Measurements from ENCODE around the gene SMIM9. TPM values are rescaled to one million over a fixed set of nuclear protein-coding genes. Genes with fewer than 3 reads are reported as not detected.

Gene SMIM9
- total RNA-seq, 1 donor from 2014 or later = not detected

DNA sequence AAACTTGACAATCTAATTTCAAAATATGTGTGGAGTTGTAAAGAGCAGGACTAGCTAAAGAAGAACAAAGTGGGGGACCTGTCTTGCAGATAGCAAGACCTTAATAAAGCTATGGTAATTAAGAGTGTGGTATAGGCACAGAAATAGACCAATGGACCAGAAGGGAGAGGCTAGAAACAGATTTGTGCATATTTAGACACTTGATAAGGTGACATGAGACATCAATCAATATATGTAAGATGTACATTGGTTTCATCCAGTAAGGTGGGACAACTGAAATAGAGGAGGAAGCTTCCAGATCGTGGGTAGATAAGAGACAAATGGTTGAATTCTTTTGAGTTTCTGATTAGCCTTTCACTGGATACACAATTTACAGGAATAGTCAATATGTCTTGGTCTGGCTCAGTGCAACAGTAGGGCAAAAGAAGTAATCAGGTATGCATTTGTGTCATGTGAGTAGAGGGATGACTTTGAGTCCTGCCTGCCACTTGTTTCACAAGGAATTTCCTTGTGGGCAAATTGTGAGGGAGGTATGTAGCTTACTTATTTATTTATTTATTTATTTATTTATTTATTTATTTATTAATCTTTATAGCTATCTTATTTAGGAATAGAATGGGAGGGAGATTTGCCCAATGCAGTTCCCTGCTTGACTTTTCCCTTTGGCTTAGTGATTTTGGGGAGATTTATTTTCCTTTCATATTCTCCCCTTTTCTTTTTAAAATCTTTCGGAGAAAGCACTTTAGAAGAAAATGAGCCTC is 21.9 kb downstream of the SMIM9 start:
- no peaks in the 10 kb centered on the region for H3K4me1 ChIP-seq
- intact Hi-C loops (cut with micrococcal nuclease) = no loop called here
- H3K27me3 ChIP-seq (ENCODE audit: low read depth) = no peaks in the 10 kb centered on the region
- no peaks in the 10 kb centered on the region for H3K36me3 ChIP-seq
- no peak overlapping the region for H3K27ac ChIP-seq (replicated peaks)
- H3K9me3 ChIP-seq (replicated peaks) = no peaks in the 10 kb centered on the region
- DNase-seq = no peak
- H3K4me3 ChIP-seq = no peak overlapping the region
- TF ChIP-seq, protein P1, sequence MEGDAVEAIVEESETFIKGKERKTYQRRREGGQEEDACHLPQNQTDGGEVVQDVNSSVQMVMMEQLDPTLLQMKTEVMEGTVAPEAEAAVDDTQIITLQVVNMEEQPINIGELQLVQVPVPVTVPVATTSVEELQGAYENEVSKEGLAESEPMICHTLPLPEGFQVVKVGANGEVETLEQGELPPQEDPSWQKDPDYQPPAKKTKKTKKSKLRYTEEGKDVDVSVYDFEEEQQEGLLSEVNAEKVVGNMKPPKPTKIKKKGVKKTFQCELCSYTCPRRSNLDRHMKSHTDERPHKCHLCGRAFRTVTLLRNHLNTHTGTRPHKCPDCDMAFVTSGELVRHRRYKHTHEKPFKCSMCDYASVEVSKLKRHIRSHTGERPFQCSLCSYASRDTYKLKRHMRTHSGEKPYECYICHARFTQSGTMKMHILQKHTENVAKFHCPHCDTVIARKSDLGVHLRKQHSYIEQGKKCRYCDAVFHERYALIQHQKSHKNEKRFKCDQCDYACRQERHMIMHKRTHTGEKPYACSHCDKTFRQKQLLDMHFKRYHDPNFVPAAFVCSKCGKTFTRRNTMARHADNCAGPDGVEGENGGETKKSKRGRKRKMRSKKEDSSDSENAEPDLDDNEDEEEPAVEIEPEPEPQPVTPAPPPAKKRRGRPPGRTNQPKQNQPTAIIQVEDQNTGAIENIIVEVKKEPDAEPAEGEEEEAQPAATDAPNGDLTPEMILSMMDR (IDR thresholded peaks at IDR 0.05; ENCODE audit: borderline replicate concordance) = no peak

DNA sequence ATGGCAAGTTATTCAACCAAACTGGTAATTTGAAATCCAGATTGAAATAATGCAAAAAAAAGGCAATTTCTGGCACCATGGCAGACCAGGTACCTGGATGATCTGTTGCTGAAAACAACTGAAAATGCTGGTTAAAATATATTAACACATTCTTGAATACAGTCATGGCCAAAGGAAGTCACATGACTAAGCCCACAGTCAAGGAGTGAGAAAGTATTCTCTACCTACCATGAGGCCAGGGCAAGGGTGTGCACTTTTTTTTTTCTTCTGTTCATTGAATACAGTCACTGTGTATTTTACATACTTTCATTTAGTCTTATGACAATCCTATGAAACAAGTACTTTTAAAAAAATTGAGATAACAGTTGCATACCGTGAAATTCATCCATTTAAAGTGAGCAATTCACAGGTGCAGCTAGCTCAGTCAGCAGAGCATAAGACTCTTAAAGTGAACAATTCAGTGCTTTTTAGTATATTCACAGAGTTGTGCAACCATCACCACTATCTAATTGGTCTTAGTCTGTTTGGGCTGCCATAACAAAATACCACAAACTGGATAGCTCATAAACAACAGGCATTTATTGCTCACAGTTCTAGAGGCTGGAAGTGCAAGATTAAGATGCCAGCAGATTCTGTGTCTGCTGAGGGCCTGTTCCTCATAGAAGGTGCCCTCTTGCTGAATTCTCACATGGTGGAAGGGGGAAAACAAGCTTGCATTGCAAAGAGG is 24.4 kb downstream of the SMIM9 start:
- TF ChIP-seq, protein P1 (IDR thresholded peaks at IDR 0.05; ENCODE audit: borderline replicate concordance) = no peak
- intact Hi-C loops (cut with micrococcal nuclease) = no loop called here
- no peaks in the 10 kb centered on the region for H3K36me3 ChIP-seq
- DNase-seq = no peak
- no peak overlapping the region for H3K4me3 ChIP-seq
- H3K9me3 ChIP-seq (replicated peaks) = no peaks in the 10 kb centered on the region
- no peaks in the 10 kb centered on the region for H3K4me1 ChIP-seq
- H3K27me3 ChIP-seq (ENCODE audit: low read depth) = no peaks in the 10 kb centered on the region
- H3K27ac ChIP-seq (replicated peaks) = no peak overlapping the region

DNA sequence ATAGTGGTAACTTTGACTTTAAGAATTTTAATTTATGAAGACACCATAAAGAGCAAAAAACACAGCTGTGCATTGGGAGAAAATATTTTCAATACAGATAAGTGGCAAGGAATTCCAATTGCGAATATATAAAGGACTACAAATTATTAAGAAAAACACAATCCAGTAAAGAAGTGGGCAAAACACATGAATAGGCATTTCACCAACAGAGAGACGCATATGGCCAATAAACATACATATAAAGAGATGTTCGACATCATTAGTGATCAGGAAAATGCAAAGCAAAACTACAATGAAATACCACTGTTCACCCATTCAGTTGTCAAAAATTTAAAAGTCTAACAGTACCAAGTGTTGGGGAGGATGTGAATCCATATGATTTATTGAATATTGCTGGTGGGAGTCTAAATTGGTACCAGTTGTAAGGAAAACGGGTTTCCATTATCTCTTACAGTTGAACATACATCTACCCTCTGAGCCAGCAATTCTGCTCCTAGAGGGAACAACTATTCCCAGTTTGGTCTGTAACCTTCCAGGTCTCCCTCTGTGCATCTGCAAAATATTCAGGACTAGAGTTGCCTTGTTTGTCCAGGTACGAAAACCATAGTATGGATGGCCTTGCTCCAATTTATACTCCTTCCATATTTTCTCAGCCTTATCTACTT is 27.5 kb downstream of the SMIM9 start:
- Histone ChIP-seq H3K9me3 (replicated peaks) (no peaks in the 10 kb centered on the region), H3K27me3 (ENCODE audit: low read depth) (no peaks in the 10 kb centered on the region), H3K27ac (replicated peaks) (no peak overlapping the region), H3K4me1 (peaks cover 13% of the 10 kb centered on the region), H3K4me3 (no peak overlapping the region), H3K36me3 (no peaks in the 10 kb centered on the region)
- intact Hi-C loops (cut with micrococcal nuclease) = no loop called here
- TF ChIP-seq, protein P1 (IDR thresholded peaks at IDR 0.05; ENCODE audit: borderline replicate concordance) = no peak
- no peak for DNase-seq

DNA sequence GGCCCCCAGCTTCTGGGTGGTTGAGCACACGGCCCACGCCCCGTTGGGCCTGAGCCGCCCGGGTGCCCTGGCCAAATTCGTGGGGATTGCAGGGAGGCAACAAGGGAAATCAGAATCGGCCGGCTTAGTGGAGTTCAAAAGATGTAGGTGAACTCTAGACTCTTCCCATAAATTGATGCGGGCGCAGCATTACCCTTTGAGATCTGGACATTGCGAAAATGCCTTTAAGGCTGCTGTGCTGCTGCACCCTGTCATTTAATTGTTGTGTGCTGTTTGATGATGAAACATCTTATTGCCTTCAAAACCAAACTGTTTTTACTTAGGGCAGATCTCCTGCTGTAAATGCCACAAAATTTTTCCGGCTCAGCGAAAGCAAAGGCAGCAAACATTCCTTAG is 28.8 kb downstream of the SMIM9 start:
- intact Hi-C loops (cut with micrococcal nuclease) = no loop called here
- peaks cover 19% of the 10 kb centered on the region for H3K4me1 ChIP-seq
- TF ChIP-seq, protein P1 (IDR thresholded peaks at IDR 0.05; ENCODE audit: borderline replicate concordance) = no peak

DNA sequence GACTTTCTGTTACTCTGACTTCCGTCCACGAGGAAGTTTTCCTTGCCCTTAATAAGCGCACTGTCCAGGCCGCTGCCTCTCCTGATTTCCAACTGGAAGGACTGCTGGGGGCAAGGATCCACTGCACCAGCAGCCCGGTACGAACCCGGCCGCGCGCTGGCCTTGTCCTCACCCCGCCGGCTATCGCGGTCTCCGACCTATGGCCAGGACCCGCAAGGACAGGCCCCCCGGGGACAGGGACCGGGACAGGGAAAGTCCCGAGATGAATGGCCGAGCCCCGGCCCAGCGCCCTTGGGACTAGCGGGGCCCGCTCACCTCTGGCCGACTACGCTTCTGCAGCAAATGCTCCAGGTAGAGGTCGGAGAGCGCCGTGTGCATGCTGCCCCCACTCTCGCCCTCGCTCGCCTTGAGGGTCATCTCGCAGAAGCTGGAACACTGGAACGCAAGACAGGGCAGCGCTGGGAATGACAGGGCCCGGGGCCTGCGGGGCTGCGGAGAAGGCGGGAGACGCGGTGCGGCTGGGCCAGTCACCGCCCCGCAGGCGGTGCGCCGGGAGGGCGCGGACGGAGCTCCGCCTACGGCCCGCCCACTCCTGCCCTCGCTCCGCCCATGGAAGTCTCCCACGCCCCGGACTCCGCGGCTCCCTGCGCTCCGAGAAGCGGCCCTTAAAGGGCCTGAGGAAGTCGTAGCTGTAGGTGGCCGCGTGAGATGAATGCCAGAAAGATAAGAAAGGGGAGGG is 29.3 kb downstream of the SMIM9 start, which contains the start of gene MPP1:
TSS of gene MPP1 (minus strand) at position 529 of the 739 bp plus-strand sequence. CDS start at position 417, 112 bp downstream.
- Histone ChIP-seq H3K27me3 (ENCODE audit: low read depth) (no peaks in the 10 kb centered on the region), H3K36me3 (no peaks in the 10 kb centered on the region), H3K9me3 (replicated peaks) (no peaks in the 10 kb centered on the region), H3K4me3 (peak within 1 kb of the TSS; percentile 77), H3K27ac (replicated peaks) (peak within 1 kb of the TSS; percentile 81), H3K4me1 (peaks cover 24% of the 10 kb centered on the region)
- TF ChIP-seq, protein P1 (IDR thresholded peaks at IDR 0.05; ENCODE audit: borderline replicate concordance) = no peak
- intact Hi-C loops (cut with micrococcal nuclease) = no loop called here
- peak; percentile 75 for DNase-seq

More for the DNA sequence above, 28.8 kb downstream of the SMIM9 start:
- Histone ChIP-seq H3K36me3 (no peaks in the 10 kb centered on the region), H3K27ac (replicated peaks) (peak overlapping the region; percentile 81), H3K9me3 (replicated peaks) (no peaks in the 10 kb centered on the region), H3K4me3 (peak overlapping the region; percentile 77), H3K27me3 (ENCODE audit: low read depth) (no peaks in the 10 kb centered on the region)
- no peak for DNase-seq
